OCI-M2 (cell line): ENCODE data around the gene GPR17.

Experiments used
- DNase-seq: peaks from one replicate; lab custom pipeline; 2025; ENCODE audit not compliant: unreplicated experiment; lab: John Stamatoyannopoulos, UW

GPR17 gene

GRCh38 chr2:127614246-127614645 lies 31.7 kb upstream of the GPR17 start:
- DNase-seq: no peak

GRCh38 chr2:127614731-127615130 lies 31.2 kb upstream of the GPR17 start:
- no peak for DNase-seq

DNA sequence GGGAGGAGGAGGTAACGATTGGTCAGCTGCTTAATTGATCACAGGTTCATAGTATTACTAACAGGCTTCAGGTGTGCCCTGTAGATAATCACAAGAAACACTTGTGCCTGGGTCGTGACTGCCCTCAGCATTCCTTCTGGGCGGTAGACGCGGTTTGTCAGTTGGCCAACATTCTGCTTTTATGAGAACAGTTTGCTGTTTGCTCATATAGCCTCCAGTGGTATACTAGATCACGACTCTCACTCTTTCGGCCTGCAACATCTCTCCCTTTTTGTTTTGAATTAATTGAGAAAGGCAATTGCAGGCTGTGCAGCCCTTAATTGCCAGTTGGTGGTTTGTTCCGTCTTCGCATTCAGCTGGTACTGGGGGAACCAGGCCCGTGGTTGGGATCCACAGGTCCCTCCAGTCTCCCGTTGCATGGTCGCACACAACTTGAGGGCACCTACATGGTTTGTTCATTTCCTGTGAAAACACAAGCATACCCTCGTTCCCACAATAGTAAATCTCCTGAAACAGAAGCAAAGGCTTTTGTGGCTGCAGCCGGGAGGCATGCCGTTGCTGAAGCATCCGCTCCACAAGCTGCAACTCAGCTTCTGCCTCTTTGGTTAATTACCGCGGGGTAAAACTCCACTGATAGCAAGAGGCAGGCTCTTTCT lies 30.3 kb upstream of the GPR17 start:
- DNase-seq: no peak

GRCh38 chr2:127618551-127619202 lies 27.3 kb upstream of the GPR17 start:
- DNase-seq: no peak

GRCh38 chr2:127619203-127619590 lies 26.8 kb upstream of the GPR17 start:
- DNase-seq: no peak

DNA sequence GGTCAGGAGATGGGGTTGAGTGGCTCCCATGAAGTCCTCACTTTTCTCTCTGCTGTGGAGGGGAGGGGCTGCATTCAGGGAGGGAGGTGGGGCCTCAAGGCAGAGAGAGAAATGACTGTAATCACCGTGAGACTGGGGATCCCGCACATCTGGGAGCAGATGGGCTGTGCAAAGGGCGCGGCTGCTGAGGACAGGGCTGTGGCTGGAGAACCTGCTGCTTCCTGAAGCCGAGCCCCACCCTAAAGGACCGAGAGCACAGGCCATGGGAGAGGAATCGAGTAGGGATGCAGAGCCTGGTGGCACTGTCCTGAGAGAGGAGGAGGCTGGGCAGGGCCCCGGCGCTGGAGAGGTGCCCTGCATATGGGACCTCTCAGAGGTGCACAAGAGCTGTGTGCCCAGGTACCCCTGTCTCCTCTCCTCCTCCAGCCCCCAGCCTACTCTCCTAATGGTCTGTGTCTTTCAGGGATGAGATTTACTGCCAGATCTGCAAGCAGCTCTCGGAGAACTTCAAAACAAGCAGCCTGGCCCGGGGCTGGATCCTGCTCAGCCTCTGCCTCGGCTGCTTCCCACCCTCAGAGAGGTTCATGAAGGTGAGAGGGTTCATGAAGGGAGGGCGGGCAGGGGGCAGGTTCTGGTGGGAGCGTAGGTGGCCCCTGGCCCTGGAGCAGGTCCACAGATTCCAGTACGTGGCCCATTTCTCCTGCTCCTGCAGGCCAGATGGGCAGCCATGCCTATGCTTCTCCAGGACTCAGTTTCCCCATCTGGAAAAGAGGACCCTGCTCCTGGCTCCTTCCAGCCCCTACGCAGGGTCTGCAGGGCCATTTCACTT lies 25.9 kb upstream of the GPR17 start:
- DNase-seq: no peak

- no peak for DNase-seq
These were observed 25.1 kb upstream of the GPR17 start for GRCh38 chr2:127620866-127621265.

- no peak for DNase-seq
These were observed 23.9 kb upstream of the GPR17 start for GRCh38 chr2:127621981-127622431.

DNA sequence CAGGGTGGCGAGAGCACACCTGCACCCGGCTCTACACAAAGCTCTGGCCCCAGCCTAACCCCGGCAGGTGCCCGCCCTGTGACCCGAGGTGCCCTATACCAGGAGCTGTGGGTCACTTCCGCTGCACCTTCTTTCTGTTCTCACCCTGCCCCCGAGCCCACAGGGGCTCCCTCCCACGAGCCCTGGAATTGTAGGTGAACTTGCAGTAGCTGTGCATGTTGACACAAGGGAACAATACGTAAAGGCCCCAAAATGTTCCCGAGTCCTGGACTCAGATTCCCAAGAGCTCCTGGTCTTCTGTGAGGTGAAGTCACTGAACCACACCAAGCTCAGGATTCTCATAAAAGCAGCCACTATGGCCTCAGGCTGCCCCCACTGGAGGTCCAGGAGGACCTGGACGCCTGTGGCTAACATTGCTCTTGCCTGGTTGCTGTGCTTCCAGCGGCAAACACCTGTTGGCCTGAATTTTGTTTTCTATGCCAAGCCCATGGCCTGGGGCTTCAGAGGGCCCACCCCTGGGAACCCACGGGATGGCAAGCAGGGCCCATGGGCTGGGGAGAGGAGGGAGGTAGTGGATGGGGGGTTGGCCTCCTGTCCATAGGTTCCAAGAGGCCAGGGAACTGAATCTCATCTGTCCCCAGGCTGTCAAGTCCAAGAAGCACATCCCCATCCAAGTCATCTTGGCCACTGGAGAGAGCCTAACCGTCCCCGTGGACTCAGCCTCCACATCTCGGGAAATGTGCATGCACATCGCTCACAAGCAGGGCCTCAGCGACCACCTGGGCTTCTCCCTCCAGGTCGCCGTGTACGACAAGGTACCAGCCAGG lies 23.2 kb upstream of the GPR17 start:
- no peak for DNase-seq

DNA sequence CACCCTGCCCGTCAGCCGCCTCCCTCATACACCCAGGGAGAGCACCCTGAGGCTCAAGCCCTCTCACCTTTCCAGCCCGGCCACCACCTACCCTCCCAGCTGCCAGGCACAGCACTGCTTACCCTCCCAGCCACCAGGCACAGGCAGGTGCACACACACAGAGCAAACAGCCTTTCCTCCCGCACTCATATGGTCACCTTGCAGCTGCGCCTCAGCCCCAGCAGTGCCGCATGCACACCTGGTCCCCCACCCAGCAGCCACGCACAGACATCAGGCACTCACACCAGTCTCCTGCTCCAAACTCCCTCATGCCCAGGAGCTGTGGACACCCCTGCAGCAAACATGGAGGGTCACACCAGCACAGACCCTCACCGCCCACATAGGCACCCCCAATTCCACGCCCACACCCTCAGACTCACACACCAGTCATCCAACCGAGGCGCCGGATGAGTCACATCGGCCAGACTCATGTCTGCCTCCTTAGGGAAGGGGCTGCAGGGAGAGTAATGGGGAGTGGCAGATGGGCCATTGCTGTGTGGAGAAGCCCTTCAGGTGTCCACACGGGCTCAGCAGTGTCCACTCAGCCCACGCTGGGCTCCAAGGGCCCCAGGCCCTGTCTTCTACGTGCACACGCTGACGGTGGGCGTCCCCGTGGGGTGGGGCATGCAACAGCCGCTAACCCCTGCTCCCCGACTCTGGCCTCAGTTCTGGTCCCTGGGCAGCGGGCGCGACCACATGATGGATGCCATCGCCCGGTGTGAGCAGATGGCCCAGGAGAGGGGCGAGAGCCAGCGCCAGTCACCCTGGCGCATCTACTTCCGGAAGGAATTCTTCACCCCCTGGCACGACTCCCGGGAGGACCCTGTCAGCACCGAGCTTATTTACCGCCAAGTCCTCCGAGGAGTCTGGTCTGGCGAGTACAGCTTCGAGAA lies 22.3 kb upstream of the GPR17 start:
- no peak for DNase-seq

GRCh38 chr2:127624320-127624755 lies 21.6 kb upstream of the GPR17 start:
- DNase-seq: no peak

DNA sequence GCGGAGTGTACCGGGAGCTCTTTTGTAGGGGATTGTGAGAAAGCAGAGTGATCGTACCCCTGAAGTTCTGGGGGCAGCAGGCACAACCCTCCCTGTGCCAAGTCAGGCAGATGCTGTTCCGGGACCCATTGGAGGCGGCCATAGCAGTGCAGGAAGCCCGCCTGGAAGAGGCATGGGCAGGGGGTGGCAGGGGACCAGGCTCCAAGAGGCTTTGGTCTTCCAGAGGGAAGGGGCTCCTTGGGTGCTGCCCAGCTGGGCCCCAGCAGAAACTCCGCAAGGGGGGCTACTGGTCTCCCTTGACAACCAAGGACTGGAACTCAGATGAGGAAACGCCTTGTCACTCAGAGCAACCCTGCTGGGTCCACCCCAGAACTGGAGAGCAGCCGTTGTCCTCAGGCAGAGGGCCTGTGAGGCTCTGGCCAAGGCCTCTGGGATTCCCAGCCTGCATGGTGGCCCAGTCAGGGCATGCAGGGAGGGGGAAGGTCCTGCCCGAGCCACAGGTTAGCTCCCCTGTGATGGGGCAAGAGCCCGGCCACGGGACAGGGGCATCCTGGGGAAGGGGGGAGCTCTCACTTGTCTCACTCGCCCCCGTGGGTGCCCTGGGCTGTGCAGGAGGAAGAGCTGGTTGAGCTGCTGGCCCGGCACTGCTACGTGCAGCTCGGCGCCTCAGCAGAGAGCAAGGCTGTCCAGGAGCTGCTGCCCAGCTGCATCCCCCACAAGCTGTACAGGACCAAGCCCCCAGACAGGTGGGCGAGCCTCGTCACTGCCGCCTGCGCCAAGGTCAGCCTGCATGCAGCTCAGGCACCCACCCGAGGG lies 21.0 kb upstream of the GPR17 start:
- no peak for DNase-seq

GRCh38 chr2:127625572-127625951 lies 20.4 kb upstream of the GPR17 start:
- DNase-seq: no peak

DNA sequence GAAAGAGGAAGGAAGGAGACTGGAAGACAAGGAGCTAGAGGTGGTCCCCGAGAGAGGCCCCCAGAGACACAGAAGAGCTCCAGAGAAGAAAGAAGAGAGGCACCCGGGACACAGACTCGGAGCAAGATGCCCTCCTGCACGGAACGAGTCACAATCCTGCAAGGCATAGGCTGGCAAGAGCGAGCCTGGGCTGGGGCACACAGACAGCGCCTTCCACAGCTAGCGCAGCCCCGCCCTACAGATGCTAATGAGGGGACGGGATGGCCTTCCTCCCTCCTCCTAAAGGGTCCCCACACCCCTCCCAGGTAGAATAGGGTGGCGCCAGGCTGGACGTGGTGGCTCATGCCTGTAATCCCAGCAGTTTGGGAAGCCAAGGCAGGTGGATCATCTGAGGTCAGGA lies 19.8 kb upstream of the GPR17 start:
- no peak for DNase-seq

DNA sequence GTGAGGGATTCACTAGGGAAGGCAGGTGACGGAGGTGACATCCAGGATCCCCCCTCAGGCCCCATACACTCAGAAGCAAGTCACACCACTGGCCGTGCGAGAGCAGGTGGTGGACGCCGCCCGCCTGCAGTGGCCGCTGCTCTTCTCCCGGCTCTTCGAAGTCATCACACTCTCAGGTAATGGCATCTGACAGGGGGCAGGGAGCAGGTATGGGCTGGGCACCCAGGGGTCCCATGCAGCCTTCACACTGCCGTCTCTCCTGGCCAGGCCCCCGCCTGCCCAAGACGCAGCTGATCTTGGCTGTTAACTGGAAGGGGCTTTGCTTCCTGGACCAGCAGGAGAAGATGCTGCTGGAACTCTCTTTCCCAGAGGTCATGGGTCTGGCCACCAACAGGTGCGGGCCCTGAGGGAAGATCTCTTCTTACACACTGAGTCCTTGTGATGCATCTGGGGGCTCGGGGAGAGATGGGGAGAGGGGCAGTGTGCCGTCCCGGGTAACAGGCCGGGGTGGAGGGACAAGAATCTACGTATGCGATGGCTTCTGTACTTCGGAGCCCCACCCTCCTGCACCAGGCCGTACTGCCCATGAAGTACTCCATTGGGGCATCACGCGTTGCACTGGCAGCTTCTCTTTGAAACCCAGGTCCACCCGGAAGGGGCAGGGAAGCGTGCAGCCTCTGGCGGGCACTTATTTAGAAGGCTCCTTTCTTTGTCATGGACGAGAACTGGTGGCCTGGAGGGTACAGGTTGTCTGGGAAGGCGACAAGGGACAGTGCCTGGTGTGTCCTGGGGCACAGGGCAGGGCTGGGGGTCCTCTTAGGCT lies 18.8 kb upstream of the GPR17 start:
- DNase-seq: no peak

DNA sequence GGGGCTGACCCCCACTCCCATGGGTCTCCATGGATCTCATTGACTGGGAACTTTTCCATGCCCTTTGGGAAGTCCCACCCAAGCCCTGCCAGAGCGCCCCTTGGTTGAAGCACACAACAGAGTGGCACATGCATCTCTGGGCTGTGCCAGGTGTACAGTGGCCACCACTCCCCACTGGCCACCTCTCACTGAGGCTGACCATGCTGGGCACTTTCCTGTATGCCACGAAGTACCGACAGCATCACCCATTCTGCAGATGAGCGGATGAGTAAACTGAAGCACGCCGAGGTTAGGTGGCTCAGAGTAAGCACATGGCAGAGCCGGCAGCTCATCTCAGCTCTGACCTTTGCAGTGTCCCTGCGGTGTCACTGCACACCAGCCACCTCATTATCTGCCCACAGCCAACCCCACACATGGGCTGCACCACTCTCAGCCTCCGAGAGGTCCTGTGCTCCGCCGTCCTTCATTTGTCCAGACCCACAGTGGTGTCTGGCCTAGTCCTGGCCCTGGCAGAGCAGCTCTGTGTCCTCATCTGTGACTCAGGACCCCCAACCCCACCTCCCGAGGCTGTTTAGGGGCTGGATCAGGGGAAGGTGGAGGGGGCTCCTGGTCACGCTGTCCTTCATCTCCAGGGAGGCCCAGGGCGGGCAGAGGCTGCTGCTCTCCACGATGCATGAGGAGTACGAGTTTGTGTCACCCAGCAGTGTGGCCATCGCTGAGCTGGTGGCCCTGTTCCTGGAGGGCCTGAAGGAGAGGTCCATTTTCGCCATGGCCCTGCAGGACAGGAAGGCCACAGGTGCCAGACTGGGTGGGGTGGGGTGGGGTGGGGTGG lies 18.0 kb upstream of the GPR17 start:
- no peak for DNase-seq

GRCh38 chr2:127628767-127629614 lies 17.0 kb upstream of the GPR17 start:
- no peak for DNase-seq
